H1 (cell line): ENCODE results near the gene TUBB8. TPM values are rescaled to one million over a fixed set of nuclear protein-coding genes. Genes with fewer than 3 reads are reported as not detected.

ENCODE experiments used
- CTCF ChIA-PET: fragments of 300-600 bp; sonication (Branson Sonifier 250); formaldehyde crosslinking; loops from one replicate; lab custom pipeline; 2021; ENCODE audit not compliant: partially characterized antibody; lab: Charles Lee
- POLR2A ChIA-PET: fragments of 300-600 bp; sonication (Branson Sonifier 250); formaldehyde crosslinking; loops from one replicate; lab custom pipeline; 2021; ENCODE audit warnings: inconsistent platforms; ENCODE audit not compliant: partially characterized antibody; lab: Charles Lee
- DNase-seq, 2 experiments: peaks; one replicate each; pipeline versions ENCODE4 v3.0.0 to v3.0.0-alpha.2; 2010 to 2022; ENCODE audit warnings: low spot score in 2 of 2, low read depth in 1 of 2, mixed read lengths in 1 of 2
- FAIRE-seq: peaks from 2 replicates; lab custom pipeline; 2011; peaks lifted over from hg19 to GRCh38; lab: Jason Lieb, UNC
- H2AFZ ChIP-seq: 2 replicates; pipeline ENCODE4 v1.8.1; 2012; ENCODE audit warnings: low read length, inconsistent platforms
- H2AK5ac ChIP-seq: 2 replicates; pipeline ENCODE4 v1.6.1; 2013; ENCODE audit warnings: low read depth, low read length
- H2BK120ac ChIP-seq: replicated peaks from 2 replicates; pipeline ENCODE3; 2013; ENCODE audit warnings: low read depth, low read length, inconsistent platforms
- H2BK12ac ChIP-seq: 2 replicates; pipeline ENCODE4 v1.6.1; 2013; ENCODE audit warnings: low read depth, low read length
- H2BK15ac ChIP-seq: 2 replicates; pipeline ENCODE4 v1.6.1; 2013; ENCODE audit warnings: low read length
- H2BK20ac ChIP-seq: 2 replicates; pipeline ENCODE4 v1.6.1; 2013; ENCODE audit warnings: low read length
- H2BK5ac ChIP-seq: 2 replicates; pipeline ENCODE4 v1.6.1; 2013; ENCODE audit warnings: low read depth, low read length
- H3K14ac ChIP-seq: 2 replicates; pipeline ENCODE4 v1.6.1; 2013; ENCODE audit warnings: inconsistent platforms; ENCODE audit not compliant: insufficient read length
- H3K18ac ChIP-seq: 2 replicates; pipeline ENCODE4 v1.6.1; 2013; ENCODE audit warnings: low read length; ENCODE audit errors: extremely low read depth
- H3K23ac ChIP-seq: 2 replicates; pipeline ENCODE4 v1.6.1; 2013; ENCODE audit warnings: inconsistent platforms; ENCODE audit not compliant: insufficient read length
- H3K23me2 ChIP-seq: 2 replicates; pipeline ENCODE4 v1.6.1; 2013; ENCODE audit warnings: low read depth, low read length
- H3K27ac ChIP-seq: 2 replicates; pipeline ENCODE4 v1.6.1; 2011; ENCODE audit warnings: low read depth, low read length, inconsistent platforms
- H3K27me3 ChIP-seq, 4 experiments: replicated peaks in 1 of 4; 1 replicate in 1 of 4; 2 replicates in 3 of 4; pipeline versions ENCODE4 v1.6.1 to v1.8.1; 2011 to 2013; ENCODE audit warnings: low read length in 3 of 4, mild to moderate bottlenecking in 3 of 4, inconsistent platforms in 2 of 4, mixed read lengths in 2 of 4, moderate library complexity in 1 of 4; ENCODE audit not compliant: control insufficient read depth in 3 of 4, insufficient read depth in 3 of 4; ENCODE audit errors: extremely low read depth in 1 of 4
- H3K36me3 ChIP-seq, 4 experiments: 2 replicates each; pipeline versions ENCODE4 v1.6.1 to v1.8.1; 2011 to 2013; ENCODE audit warnings: mild to moderate bottlenecking in 4 of 4, low read length in 3 of 4, moderate library complexity in 2 of 4, control low read depth in 1 of 4, inconsistent platforms in 1 of 4; ENCODE audit not compliant: insufficient read depth in 4 of 4, control insufficient read depth in 2 of 4
- H3K4ac ChIP-seq: replicated peaks from 2 replicates; pipeline ENCODE3; 2013; ENCODE audit warnings: low read length, low read depth, mixed read lengths, inconsistent platforms; ENCODE audit not compliant: insufficient read length
- H3K4me1 ChIP-seq, 4 experiments: replicated peaks in 1 of 4; 1 replicate in 1 of 4; 2 replicates in 3 of 4; pipeline versions ENCODE4 v1.6.1 to v1.8.1; 2011 to 2013; ENCODE audit warnings: low read length in 3 of 4, inconsistent platforms in 2 of 4, mixed read lengths in 1 of 4; ENCODE audit not compliant: insufficient read depth in 4 of 4, control insufficient read depth in 3 of 4
- H3K4me2 ChIP-seq, 2 experiments: 2 replicates each; pipeline versions ENCODE4 v1.6.1 to v1.8.1; 2011 to 2013; ENCODE audit warnings: low read depth in 2 of 2, low read length in 2 of 2, control low read depth in 1 of 2, inconsistent platforms in 1 of 2, mild to moderate bottlenecking in 1 of 2; ENCODE audit not compliant: insufficient read depth in 1 of 2
- H3K4me3 ChIP-seq, 4 experiments: fragments of 200-600, 300-600 bp in 1 of 4; sonication (generic), shearing (Covaris generic), sonication (Bioruptor Twin) in 1 of 4; 2 replicates each; pipeline versions ENCODE4 v1.5.1 to v1.8.1; 2011 to 2016; ENCODE audit warnings: low read length in 4 of 4, low read depth in 3 of 4, control low read depth in 2 of 4, inconsistent platforms in 2 of 4, mild to moderate bottlenecking in 2 of 4, mixed read lengths in 1 of 4, moderate library complexity in 1 of 4; ENCODE audit not compliant: insufficient read depth in 2 of 4; ENCODE audit errors: extremely low read depth in 1 of 4
- H3K56ac ChIP-seq: replicated peaks from 2 replicates; pipeline ENCODE3; 2013; ENCODE audit warnings: low read depth, mild to moderate bottlenecking, mixed read lengths, low read length, inconsistent platforms; ENCODE audit not compliant: insufficient read length
- H3K79me1 ChIP-seq: 2 replicates; pipeline ENCODE4 v1.6.1; 2013; ENCODE audit warnings: low read depth, low read length, control low read depth
- H3K79me2 ChIP-seq, 2 experiments: 2 replicates each; pipeline versions ENCODE4 v1.6.1 to v1.8.1; 2012 to 2013; ENCODE audit warnings: low read length in 2 of 2, mild to moderate bottlenecking in 2 of 2, inconsistent platforms in 1 of 2; ENCODE audit not compliant: insufficient read depth in 2 of 2, control insufficient read depth in 1 of 2
- H3K9ac ChIP-seq, 4 experiments: replicated peaks in 1 of 4; 1 replicate in 1 of 4; 2 replicates in 3 of 4; pipeline versions ENCODE4 v1.6.1 to v1.8.1; 2011 to 2013; ENCODE audit warnings: low read depth in 3 of 4, low read length in 3 of 4, control low read depth in 2 of 4, mild to moderate bottlenecking in 2 of 4, moderate library complexity in 2 of 4, inconsistent platforms in 1 of 4; ENCODE audit errors: extremely low read depth in 1 of 4
- H3K9me3 ChIP-seq, 2 experiments: 2 replicates each; pipeline versions ENCODE4 v1.6.1 to v1.8.1; 2012 to 2013; ENCODE audit warnings: mild to moderate bottlenecking in 2 of 2, moderate library complexity in 2 of 2, control low read depth in 1 of 2, inconsistent platforms in 1 of 2, low read depth in 1 of 2, low read length in 1 of 2, mixed read lengths in 1 of 2; ENCODE audit not compliant: insufficient read depth in 2 of 2
- H4K20me1 ChIP-seq, 2 experiments: replicated peaks in 1 of 2; 2 replicates each; pipeline versions ENCODE3 to v1.8.1; 2011 to 2013; ENCODE audit warnings: inconsistent platforms in 2 of 2, low read length in 2 of 2, mild to moderate bottlenecking in 1 of 2; ENCODE audit not compliant: insufficient read depth in 2 of 2, control insufficient read depth in 1 of 2
- H4K5ac ChIP-seq: 2 replicates; pipeline ENCODE4 v1.6.1; 2013; ENCODE audit warnings: low read length, low read depth, mixed read lengths, inconsistent platforms; ENCODE audit not compliant: insufficient read length
- H4K8ac ChIP-seq: 2 replicates; pipeline ENCODE4 v1.8.0; 2013; ENCODE audit warnings: mild to moderate bottlenecking, moderate library complexity, low read length, inconsistent platforms; ENCODE audit not compliant: insufficient read depth; ENCODE audit errors: extremely low read depth
- H4K91ac ChIP-seq: replicated peaks from 2 replicates; pipeline ENCODE3; 2013; ENCODE audit warnings: low read length, mixed read lengths, inconsistent platforms; ENCODE audit not compliant: insufficient read length
- BCL11A ChIP-seq, 2 experiments: IDR thresholded peaks; one replicate each; pipeline ENCODE4 v1.6.1; 2011; ENCODE audit warnings: low read depth in 2 of 2, low read length in 2 of 2, mild to moderate bottlenecking in 2 of 2
- CREB1 ChIP-seq: IDR thresholded peaks from 2 replicates; pipeline ENCODE4 v1.6.1; 2012; ENCODE audit warnings: inconsistent platforms
- POLR2A ChIP-seq, 2 experiments: IDR thresholded peaks; 1 replicate in 1 of 2; 2 replicates in 1 of 2; pipeline ENCODE4 v1.6.1; 2011; ENCODE audit warnings: low read depth in 2 of 2, low read length in 2 of 2, mild to moderate bottlenecking in 2 of 2; ENCODE audit errors: control extremely low read depth in 1 of 2
- SP1 ChIP-seq: IDR thresholded peaks from 2 replicates; pipeline ENCODE4 v1.6.1; 2011; ENCODE audit warnings: low read depth, low read length
- TEAD4 ChIP-seq: IDR thresholded peaks from 2 replicates; pipeline ENCODE4 v1.6.1; 2012; ENCODE audit warnings: low read depth, low read length, inconsistent platforms, mixed read lengths
- WGBS, 2 experiments: shearing (Covaris generic) in 1 of 2; methylation state at CpG; one replicate each; pipeline versions ENCODE4 v1.1.6 to v1.1.7; 2013 to 2015; ENCODE audit warnings: low lambda C conversion rate in 2 of 2, mixed read lengths in 2 of 2, inconsistent platforms in 1 of 2, low coverage in 1 of 2, missing lambda C conversion rate in 1 of 2; ENCODE audit not compliant: insufficient replicate concordance in 2 of 2, insufficient coverage in 1 of 2, insufficient read length in 1 of 2; ENCODE audit errors: extremely low coverage in 1 of 2, missing lambda C conversion rate in 1 of 2; 5-methylcytosine and 5-hydroxymethylcytosine counted together
- polyA plus RNA-seq, 7 experiments: library from polyadenylated mRNA; depleted of rRNA in 3 of 7; stranded (reverse) in 5 of 7; unstranded in 2 of 7; fragments of >200 nt in 5 of 7; fragments of 200-250 nt in 2 of 7; gene quantifications; 1 replicate in 5 of 7; 2 replicates in 1 of 7; 4 replicates in 1 of 7; pipeline versions ENCODE4 v1.2.1 to v1.2.3, GENCODE V29; 2011 to 2013; ENCODE audit warnings: missing spikeins in 2 of 7, mixed read lengths in 2 of 7
- total RNA-seq: library from RNA; stranded (reverse); fragmentation: NEBNext Ultra II Directional; extraction: Animal tissue kit (Norgen Biotek cat#: 25700); gene quantifications from 2 replicates; pipeline ENCODE4 v1.2.1, GENCODE V29; 2021
- TF ChIP-seq, protein P1 (sequence below): IDR thresholded peaks from 2 replicates; pipeline ENCODE4 v1.6.1; 2012; ENCODE audit warnings: low read length, inconsistent platforms

The TUBB8 gene
- total and polyA plus RNA-seq, 2 of the 8 experiments (the other 6 are each of a cell fraction or from before 2014, with no cell fraction given), result 1.4 to 1.5 TPM

DNA sequence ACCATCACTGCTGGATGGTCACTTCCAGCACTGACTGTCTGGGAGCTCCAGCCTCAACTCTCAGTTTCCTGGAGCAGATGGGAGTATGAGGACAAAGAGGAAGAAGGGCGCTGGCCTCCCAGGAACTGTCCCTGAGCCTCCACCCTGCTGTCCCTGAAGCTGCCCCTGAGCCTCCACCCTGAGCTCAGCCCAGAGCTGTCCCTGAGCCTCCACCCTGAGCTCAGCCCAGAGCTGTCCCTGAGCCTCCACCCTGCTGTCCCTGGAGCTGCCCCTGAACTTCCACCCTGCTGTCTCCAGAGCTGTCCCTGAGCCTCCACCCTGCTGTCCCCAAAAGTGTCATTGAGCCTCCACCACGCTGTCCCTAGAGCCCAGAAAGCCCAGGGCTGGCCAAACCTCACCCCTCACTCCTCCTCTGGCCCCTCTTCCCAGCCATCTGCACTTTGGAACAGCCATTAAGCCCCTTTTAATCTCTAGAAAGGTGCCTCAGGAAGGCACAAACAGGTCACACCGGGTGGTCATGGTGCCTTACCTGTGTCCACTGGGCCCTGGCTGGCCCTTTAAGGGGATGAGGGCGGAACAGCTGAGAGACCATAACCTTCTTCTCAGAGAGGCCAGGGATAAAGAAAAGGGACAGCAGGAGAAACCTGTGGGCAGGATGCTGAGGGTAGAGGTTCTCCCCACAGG is 30.6 kb upstream of the TUBB8 start:
- H3K23me2 ChIP-seq, result peaks cover 2% of the 10 kb centered on the region; the same call in 1 of the 2 replicates
- H2BK20ac ChIP-seq, result no peak overlapping the region
- peaks cover 0 to 28% of the 10 kb centered on the region in 2 experiments; a peak in 2 of 4 replicates for H3K9me3 ChIP-seq
- DNase-seq, result no peak
- POLR2A ChIA-PET, result no interaction called here
- no peak overlapping the region for H3K4ac ChIP-seq
- H2BK15ac ChIP-seq, result no peak overlapping the region
- no peaks in the 10 kb centered on the region for H3K79me1 ChIP-seq
- no peak overlapping the region for H4K91ac ChIP-seq
- no peaks in the 10 kb centered on the region for H3K36me3 ChIP-seq
- H3K14ac ChIP-seq, result no peak overlapping the region
- no peak overlapping the region for H3K4me2 ChIP-seq
- FAIRE-seq, result no peak
- no peak overlapping the region for H2AK5ac ChIP-seq
- no peak overlapping the region for H3K18ac ChIP-seq
- no peak overlapping the region for H3K9ac ChIP-seq
- no peak overlapping the region for H2AFZ ChIP-seq
- WGBS, 2 experiments, result 70% methylated on average over 4 of the region's 4 CpGs; no CpG with 5 or more reads in 1 of the 2 experiments
- H2BK12ac ChIP-seq, result no peak overlapping the region
- H3K27me3 ChIP-seq, result peaks cover 0 to 8% (median 5%) of the 10 kb centered on the region in 4 experiments; a peak in 4 of 7 replicates
- no peak overlapping the region for H2BK120ac ChIP-seq
- no peak overlapping the region for H3K23ac ChIP-seq
- no peak overlapping the region for H3K4me3 ChIP-seq
- CTCF ChIA-PET, result interaction anchor here (1.1 kb wide), 1 partner anchor 9 kb away, joined by 3 read pairs; no protein-coding TSS in a partner anchor
- H2BK5ac ChIP-seq, result no peak overlapping the region
- no peaks in the 10 kb centered on the region for H3K4me1 ChIP-seq
- H4K20me1 ChIP-seq, result peaks cover 0 to 2% of the 10 kb centered on the region in 2 experiments
- no peak overlapping the region for H4K5ac ChIP-seq
- H3K79me2 ChIP-seq, result no peaks in the 10 kb centered on the region
- no peak overlapping the region for H4K8ac ChIP-seq
- no peak overlapping the region for H3K56ac ChIP-seq
- H3K27ac ChIP-seq, result no peak overlapping the region
- TF ChIP-seq CREB1 (no peak), TEAD4 (no peak), POLR2A (IDR thresholded peaks at IDR 0.05; ENCODE audit: control extremely low read depth in 1 of 2, low read depth in 2 of 2, low read length in 2 of 2) (no peak), SP1 (no peak), BCL11A (IDR thresholded peaks at IDR 0.05; ENCODE audit: low read depth in 2 of 2, low read length in 2 of 2) (no peak)
- TF ChIP-seq, protein P1, sequence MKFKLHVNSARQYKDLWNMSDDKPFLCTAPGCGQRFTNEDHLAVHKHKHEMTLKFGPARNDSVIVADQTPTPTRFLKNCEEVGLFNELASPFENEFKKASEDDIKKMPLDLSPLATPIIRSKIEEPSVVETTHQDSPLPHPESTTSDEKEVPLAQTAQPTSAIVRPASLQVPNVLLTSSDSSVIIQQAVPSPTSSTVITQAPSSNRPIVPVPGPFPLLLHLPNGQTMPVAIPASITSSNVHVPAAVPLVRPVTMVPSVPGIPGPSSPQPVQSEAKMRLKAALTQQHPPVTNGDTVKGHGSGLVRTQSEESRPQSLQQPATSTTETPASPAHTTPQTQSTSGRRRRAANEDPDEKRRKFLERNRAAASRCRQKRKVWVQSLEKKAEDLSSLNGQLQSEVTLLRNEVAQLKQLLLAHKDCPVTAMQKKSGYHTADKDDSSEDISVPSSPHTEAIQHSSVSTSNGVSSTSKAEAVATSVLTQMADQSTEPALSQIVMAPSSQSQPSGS, result no peak
